ENCODE data around the gene KLHDC2. TPM values are rescaled to one million over a fixed set of nuclear protein-coding genes. Genes with fewer than 3 reads are reported as not detected.

Gene KLHDC2
- polyA plus RNA-seq, 2 of the 4 experiments (the other 2 are of a cell fraction) = 46.4 to 83.7 TPM

GRCh38 chr14:49732896-49733295 is 35.1 kb upstream of the KLHDC2 start:
- ChIA-PET POLR2A (no interaction called here), CTCF (interaction anchor here (1.0 kb wide), 1 partner anchor 30 kb away, joined by 3 read pairs; no protein-coding TSS in a partner anchor)
- ATAC-seq = no peak
- no peak overlapping the region for H3K27ac ChIP-seq
- H3K9me3 ChIP-seq = no peaks in the 10 kb centered on the region
- no peaks in the 10 kb centered on the region for H3K4me1 ChIP-seq
- no peak for TF ChIP-seq HMGXB4 (CRISPR knock-in tag; IDR thresholded peaks at IDR 0.05; ENCODE audit: borderline replicate concordance)
- TF ChIP-seq MAX (IDR thresholded peaks at IDR 0.05) = no peak
- TF ChIP-seq CTCF (IDR thresholded peaks at IDR 0.05) = no peak
- TF ChIP-seq HOXB5 (CRISPR knock-in tag; IDR thresholded peaks at IDR 0.05) = no peak
- TF ChIP-seq GATA3 (IDR thresholded peaks at IDR 0.05; ENCODE audit: borderline replicate concordance) = no peak
- FAIRE-seq = no peak
- WGBS (ENCODE audit: missing lambda C conversion rate) = 77% methylated on average over 3 of the region's 3 CpGs
- H3K4me2 ChIP-seq = no peak overlapping the region
- DNase-seq (ENCODE audit: low read depth in 1 of 2, low spot score in 1 of 2) = no peak
- no peak overlapping the region for H3K4me3 ChIP-seq

GRCh38 chr14:49733836-49734235 is 34.1 kb upstream of the KLHDC2 start:
- Histone ChIP-seq H3K4me1 (no peaks in the 10 kb centered on the region), H3K27ac (no peak overlapping the region), H3K4me3 (no peak overlapping the region), H3K4me2 (no peak overlapping the region), H3K9me3 (no peaks in the 10 kb centered on the region)
- POLR2A ChIA-PET = interaction anchor here (0.7 kb wide), 1 partner anchor 100 kb away, joined by 5 read pairs; no protein-coding TSS in a partner anchor
- FAIRE-seq = no peak
- CTCF ChIA-PET = interaction anchor here (0.6 to 1.0 kb wide), 2 partner anchors 9 to 21 kb away, joined by 3 to 5 read pairs; no protein-coding TSS in a partner anchor
- TF ChIP-seq HOXB5 (CRISPR knock-in tag; IDR thresholded peaks at IDR 0.05) (no peak), NFE2L2 (conservative IDR thresholded peaks at IDR 0.05; ENCODE audit: low read length) (no peak), EHMT2 (IDR thresholded peaks at IDR 0.05; ENCODE audit: low read depth) (no peak), HES2 (IDR thresholded peaks at IDR 0.05) (no peak), FOSL2 (IDR thresholded peaks at IDR 0.05) (no peak), FOSL2 (CRISPR knock-in tag; IDR thresholded peaks at IDR 0.05) (no peak), JUNB (IDR thresholded peaks at IDR 0.05) (no peak), PHF8 (IDR thresholded peaks at IDR 0.05; ENCODE audit: borderline replicate concordance, low read depth) (no peak), TP53 (CRISPR knock-in tag; IDR thresholded peaks at IDR 0.05) (no peak), BHLHE40 (IDR thresholded peaks at IDR 0.05; ENCODE audit: low read depth, low read length) (no peak), ZFP36 (IDR thresholded peaks at IDR 0.05; ENCODE audit: borderline replicate concordance, partially characterized antibody) (no peak), USF2 (IDR thresholded peaks at IDR 0.05) (no peak), EP300 (IDR thresholded peaks at IDR 0.05) (no peak), REST (IDR thresholded peaks at IDR 0.05) (no peak), MAFK (IDR thresholded peaks at IDR 0.05; ENCODE audit: partially characterized antibody) (no peak), E2F6 (IDR thresholded peaks at IDR 0.05; ENCODE audit: borderline replicate concordance, low read depth) (no peak), BCL3 (IDR thresholded peaks at IDR 0.05) (no peak), KDM1A (IDR thresholded peaks at IDR 0.05; ENCODE audit: low read depth) (no peak), HEYL (CRISPR knock-in tag; IDR thresholded peaks at IDR 0.05) (no peak), HMGXB4 (CRISPR knock-in tag; IDR thresholded peaks at IDR 0.05; ENCODE audit: borderline replicate concordance) (no peak), MAX (IDR thresholded peaks at IDR 0.05) (no peak)
- no peak for ATAC-seq
- DNase-seq (ENCODE audit: low read depth in 1 of 2, low spot score in 1 of 2) = no peak

Measured in A549 (cell line).